Activated CD8-positive, alpha-beta T cell treated with anti-CD3 and anti-CD28 coated beads for 36 hours (primary cell): ENCODE results near the gene GLE1. TPM values are rescaled to one million over a fixed set of nuclear protein-coding genes. Genes with fewer than 3 reads are reported as not detected.

Experiments used
- ATAC-seq: fragments of 200-7000 bp; cut with Tn5 transposase; one replicate; pipeline ENCODE4 v1.10.0; 2021; ENCODE audit warnings: mild to moderate bottlenecking, moderate library complexity
- CTCF ChIA-PET: fragments of 350-600 bp; sonication (Branson Sonifier 250); formaldehyde crosslinking; loops from one replicate; lab custom pipeline; 2021; ENCODE audit warnings: antibody characterized with exemption; lab: Charles Lee
- POLR2A ChIA-PET: fragments of 350-600 bp; sonication (Branson Sonifier 250); formaldehyde crosslinking; loops from one replicate; lab custom pipeline; 2021; ENCODE audit warnings: antibody characterized with exemption; lab: Charles Lee
- DNase-seq: peaks from one replicate; pipeline ENCODE4 v3.0.0-alpha.2; 2020
- H3K27ac Mint-ChIP-seq: one replicate; pipeline ENCODE4 v1.8.0; 2021; ENCODE audit warnings: mild to moderate bottlenecking, mixed read lengths
- H3K27me3 Mint-ChIP-seq: one replicate; pipeline ENCODE4 v1.8.0; 2021; ENCODE audit warnings: mixed read lengths
- H3K36me3 Mint-ChIP-seq: one replicate; pipeline ENCODE4 v1.8.0; 2021; ENCODE audit warnings: low read depth, mixed read lengths
- H3K4me1 Mint-ChIP-seq: one replicate; pipeline ENCODE4 v1.8.0; 2021; ENCODE audit warnings: low read depth, mixed read lengths
- H3K4me3 Mint-ChIP-seq: one replicate; pipeline ENCODE4 v1.8.0; 2021; ENCODE audit warnings: mild to moderate bottlenecking, moderate library complexity, mixed read lengths
- H3K9me3 Mint-ChIP-seq: one replicate; pipeline ENCODE4 v1.8.0; 2021; ENCODE audit warnings: mixed read lengths
- intact Hi-C: fragments of 100-400 bp; cut with micrococcal nuclease; formaldehyde crosslinking; loops from one replicate; pipeline ENCODE4 v1.10.0; 2022
- total RNA-seq, 2 experiments: library from RNA; stranded (reverse); gene quantifications; one replicate each; pipeline ENCODE4 v1.2.3, GENCODE V29; 2021
- TF ChIP-seq, protein P1 (sequence below): fragments of 200-600 bp; IDR thresholded peaks from one replicate; pipeline ENCODE4 v1.8.0; 2022; ENCODE audit warnings: antibody characterized with exemption, mild to moderate bottlenecking

GLE1 gene
- total RNA-seq, 2 experiments from 2014 or later = 46.8 to 48.2 TPM

DNA sequence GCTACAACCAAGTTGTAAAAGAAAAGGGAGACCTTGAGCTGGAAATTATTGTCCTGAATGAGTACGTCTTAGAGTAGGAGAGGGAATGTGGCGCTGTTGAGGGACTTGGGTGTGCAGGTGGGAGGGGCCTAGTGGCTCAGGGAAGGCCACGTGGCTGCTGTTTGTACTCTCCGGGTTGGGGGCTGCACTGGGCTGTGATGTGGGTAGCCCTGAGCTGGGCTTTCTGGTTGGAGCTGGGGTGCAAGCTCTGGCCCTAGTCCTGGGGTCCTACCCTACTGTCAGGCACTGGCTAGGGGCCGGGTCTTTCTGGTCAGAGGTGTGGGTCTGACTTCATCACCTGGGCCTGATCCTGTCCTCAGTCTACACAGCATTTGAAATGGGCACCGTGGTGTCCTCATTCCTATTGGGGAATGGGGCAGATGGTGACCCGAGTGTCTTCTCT is 19.1 kb upstream of the GLE1 start:
- DNase-seq (no peak), ATAC-seq (no peak)
- H3K36me3 Mint-ChIP-seq = peaks cover 52% of the 10 kb centered on the region
- CTCF ChIA-PET = interaction anchor here (2.1 kb wide), 1 partner anchor 47 kb away, joined by 8 read pairs; no protein-coding TSS in a partner anchor
- no peaks in the 10 kb centered on the region for H3K9me3 Mint-ChIP-seq
- intact Hi-C loops = no loop called here
- TF ChIP-seq, protein P1, sequence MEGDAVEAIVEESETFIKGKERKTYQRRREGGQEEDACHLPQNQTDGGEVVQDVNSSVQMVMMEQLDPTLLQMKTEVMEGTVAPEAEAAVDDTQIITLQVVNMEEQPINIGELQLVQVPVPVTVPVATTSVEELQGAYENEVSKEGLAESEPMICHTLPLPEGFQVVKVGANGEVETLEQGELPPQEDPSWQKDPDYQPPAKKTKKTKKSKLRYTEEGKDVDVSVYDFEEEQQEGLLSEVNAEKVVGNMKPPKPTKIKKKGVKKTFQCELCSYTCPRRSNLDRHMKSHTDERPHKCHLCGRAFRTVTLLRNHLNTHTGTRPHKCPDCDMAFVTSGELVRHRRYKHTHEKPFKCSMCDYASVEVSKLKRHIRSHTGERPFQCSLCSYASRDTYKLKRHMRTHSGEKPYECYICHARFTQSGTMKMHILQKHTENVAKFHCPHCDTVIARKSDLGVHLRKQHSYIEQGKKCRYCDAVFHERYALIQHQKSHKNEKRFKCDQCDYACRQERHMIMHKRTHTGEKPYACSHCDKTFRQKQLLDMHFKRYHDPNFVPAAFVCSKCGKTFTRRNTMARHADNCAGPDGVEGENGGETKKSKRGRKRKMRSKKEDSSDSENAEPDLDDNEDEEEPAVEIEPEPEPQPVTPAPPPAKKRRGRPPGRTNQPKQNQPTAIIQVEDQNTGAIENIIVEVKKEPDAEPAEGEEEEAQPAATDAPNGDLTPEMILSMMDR = no peak
- no peaks in the 10 kb centered on the region for H3K27me3 Mint-ChIP-seq
- no peak overlapping the region for H3K4me3 Mint-ChIP-seq
- POLR2A ChIA-PET = interaction anchor here (1.3 kb wide), 1 partner anchor 10 kb away, joined by 3 read pairs; no protein-coding TSS in a partner anchor
- H3K27ac Mint-ChIP-seq = no peak overlapping the region
- H3K4me1 Mint-ChIP-seq = no peaks in the 10 kb centered on the region

DNA sequence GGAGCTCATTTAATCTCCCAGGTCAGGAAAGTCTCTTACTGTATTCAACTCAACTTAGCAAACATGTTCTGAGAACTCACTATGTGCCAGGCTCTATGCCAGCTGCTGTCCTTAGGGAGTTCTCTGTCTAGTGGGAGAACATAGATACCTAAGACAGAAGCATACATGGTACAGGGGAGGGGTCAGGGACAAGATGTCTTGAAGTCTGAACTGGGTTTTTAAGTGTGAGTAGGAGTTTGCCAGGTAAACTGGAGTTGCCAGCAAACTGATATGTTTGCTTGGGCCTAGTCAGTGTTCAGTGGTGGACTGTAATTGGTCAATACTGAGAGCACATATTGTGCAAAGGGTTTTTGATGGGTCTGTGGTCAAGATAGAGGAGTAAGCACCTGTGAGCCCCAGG is 18.3 kb upstream of the GLE1 start:
- TF ChIP-seq, protein P1 = no peak
- no peaks in the 10 kb centered on the region for H3K4me1 Mint-ChIP-seq
- H3K4me3 Mint-ChIP-seq = no peak overlapping the region
- CTCF ChIA-PET = interaction anchor here (2.1 kb wide), 1 partner anchor 48 kb away, joined by 8 read pairs; no protein-coding TSS in a partner anchor
- POLR2A ChIA-PET = interaction anchor here (1.3 to 1.4 kb wide), 2 partner anchors 10 to 15 kb away, joined by 3 read pairs; no protein-coding TSS in a partner anchor
- ATAC-seq = no peak
- DNase-seq = no peak
- H3K9me3 Mint-ChIP-seq = no peaks in the 10 kb centered on the region
- no peaks in the 10 kb centered on the region for H3K27me3 Mint-ChIP-seq
- peaks cover 54% of the 10 kb centered on the region for H3K36me3 Mint-ChIP-seq
- intact Hi-C loops = no loop called here
- no peak overlapping the region for H3K27ac Mint-ChIP-seq

- POLR2A ChIA-PET = no interaction called here
- no peaks in the 10 kb centered on the region for H3K4me1 Mint-ChIP-seq
- ATAC-seq = no peak
Measured at GRCh38 chr9:128493424-128493823, 11.1 kb upstream of the GLE1 start.

DNA sequence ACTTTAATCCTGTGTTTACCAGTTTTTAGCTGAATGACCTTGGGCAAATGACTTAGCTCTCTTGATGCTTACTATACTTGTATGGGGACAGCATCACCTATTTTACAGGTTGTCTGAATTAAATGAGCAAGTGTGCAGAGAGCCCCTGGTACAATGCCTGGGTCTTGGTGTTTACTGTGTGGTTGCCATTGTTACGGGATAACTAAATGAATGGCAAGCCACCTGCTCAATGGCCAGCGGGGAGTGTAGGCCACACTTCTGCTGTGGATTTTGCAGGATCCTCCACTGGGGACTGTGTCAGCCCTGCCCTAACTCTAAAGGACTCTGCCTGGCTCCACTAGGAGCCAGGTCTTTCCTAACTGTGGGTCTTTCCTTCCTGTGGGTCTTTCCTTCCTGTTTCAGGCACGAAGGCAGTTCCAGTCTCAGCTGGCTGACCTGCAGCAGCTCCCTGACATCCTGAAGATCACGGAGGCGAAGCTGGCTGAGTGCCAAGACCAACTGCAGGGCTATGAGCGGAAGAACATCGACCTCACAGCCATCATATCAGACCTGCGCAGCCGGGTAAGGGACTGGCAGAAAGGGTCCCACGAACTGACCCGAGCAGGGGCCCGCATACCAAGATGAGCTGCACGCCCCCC is 10.3 kb upstream of the GLE1 start:
- TF ChIP-seq, protein P1 = no peak
- H3K4me1 Mint-ChIP-seq = no peaks in the 10 kb centered on the region
- peaks cover 40% of the 10 kb centered on the region for H3K36me3 Mint-ChIP-seq
- DNase-seq (peak; percentile 16), ATAC-seq (no peak)
- no peaks in the 10 kb centered on the region for H3K9me3 Mint-ChIP-seq
- intact Hi-C loops = no loop called here
- H3K27ac Mint-ChIP-seq = no peak overlapping the region
- ChIA-PET CTCF (no interaction called here), POLR2A (no interaction called here)
- H3K27me3 Mint-ChIP-seq = no peaks in the 10 kb centered on the region
- H3K4me3 Mint-ChIP-seq = no peak overlapping the region

More at GRCh38 chr9:128493424-128493823, 11.1 kb upstream of the GLE1 start:
- DNase-seq = no peak
- no peak overlapping the region for H3K27ac Mint-ChIP-seq
- H3K9me3 Mint-ChIP-seq = no peaks in the 10 kb centered on the region
- H3K27me3 Mint-ChIP-seq = no peaks in the 10 kb centered on the region
- no peak overlapping the region for H3K4me3 Mint-ChIP-seq
- H3K36me3 Mint-ChIP-seq = peaks cover 38% of the 10 kb centered on the region
- CTCF ChIA-PET = no interaction called here
- TF ChIP-seq, protein P1 = no peak
- intact Hi-C loops = no loop called here

GRCh38 chr9:128494746-128495129 is 9.8 kb upstream of the GLE1 start:
- Mint-ChIP-seq H3K4me3 (no peak overlapping the region), H3K27ac (no peak overlapping the region), H3K27me3 (no peaks in the 10 kb centered on the region), H3K36me3 (peaks cover 37% of the 10 kb centered on the region), H3K9me3 (no peaks in the 10 kb centered on the region), H3K4me1 (no peaks in the 10 kb centered on the region)
- ATAC-seq (no peak), DNase-seq (no peak)
- CTCF ChIA-PET = no interaction called here
- POLR2A ChIA-PET = no interaction called here
- intact Hi-C loops = no loop called here
- TF ChIP-seq, protein P1 = no peak
